Liver (tissue), 9 donors: Measurements from ENCODE around the gene CHM. TPM values are rescaled to one million over a fixed set of nuclear protein-coding genes. Genes with fewer than 3 reads are reported as not detected.

Experiments
- DNase-seq: peaks from one replicate; pipeline ENCODE4 v3.0.0-alpha.2; 2017; ENCODE audit warnings: low spot score
- H3K27ac ChIP-seq, 2 donors: one replicate each; pipeline ENCODE4 v1.7.0; 2013; ENCODE audit warnings: inconsistent platforms in 2 of 2, low read length in 2 of 2, control low read depth in 1 of 2, low read depth in 1 of 2, mild to moderate bottlenecking in 1 of 2
- H3K27me3 ChIP-seq, 4 donors: one replicate each; pipeline versions ENCODE4 v1.6.1 to v1.7.0; 2013; ENCODE audit warnings: low read length in 3 of 4, inconsistent platforms in 1 of 4, mild to moderate bottlenecking in 1 of 4, moderate library complexity in 1 of 4; ENCODE audit not compliant: control insufficient read depth in 4 of 4, insufficient read depth in 4 of 4
- H3K36me3 ChIP-seq, 4 donors: one replicate each; pipeline versions ENCODE4 v1.6.1 to v1.7.0; 2013; ENCODE audit warnings: low read length in 3 of 4, mild to moderate bottlenecking in 3 of 4, low read depth in 1 of 4, moderate library complexity in 1 of 4; ENCODE audit not compliant: control insufficient read depth in 4 of 4, insufficient read depth in 3 of 4
- H3K4me1 ChIP-seq, 4 donors: one replicate each; pipeline versions ENCODE4 v1.6.1 to v1.7.0; 2013; ENCODE audit warnings: low read length in 3 of 4, mild to moderate bottlenecking in 3 of 4, moderate library complexity in 1 of 4; ENCODE audit not compliant: control insufficient read depth in 4 of 4, insufficient read depth in 4 of 4
- H3K4me3 ChIP-seq, 3 donors: one replicate each; pipeline versions ENCODE4 v1.6.1 to v1.7.0; 2013; ENCODE audit warnings: low read length in 3 of 3, control low read depth in 1 of 3, low read depth in 1 of 3, mild to moderate bottlenecking in 1 of 3
- H3K9ac ChIP-seq, 2 donors: one replicate each; pipeline ENCODE4 v1.7.0; 2013; ENCODE audit warnings: low read length in 2 of 2, mild to moderate bottlenecking in 2 of 2, moderate library complexity in 2 of 2, control low read depth in 1 of 2, low read depth in 1 of 2
- H3K9me3 ChIP-seq, 4 donors: one replicate each; pipeline versions ENCODE4 v1.6.1 to v1.7.0; 2013; ENCODE audit warnings: low read length in 3 of 4; ENCODE audit not compliant: control insufficient read depth in 4 of 4
- ATF3 ChIP-seq: IDR thresholded peaks from 2 replicates; pipeline ENCODE4 v1.6.1; 2016; ENCODE audit warnings: antibody characterized with exemption
- CTCF ChIP-seq: fragments of 150-350 bp; IDR thresholded peaks from 2 replicates; pipeline ENCODE4 v1.5.1; 2017; ENCODE audit warnings: improper control_type of control experiment, low read depth, low read length; ENCODE audit not compliant: missing input control
- EGR1 ChIP-seq, 2 donors: IDR thresholded peaks; 2 replicates each; pipeline ENCODE4 v1.6.1; 2016 to 2018; ENCODE audit warnings: antibody characterized with exemption in 2 of 2, low read depth in 2 of 2
- FOXA2 ChIP-seq: IDR thresholded peaks from 2 replicates; pipeline ENCODE4 v1.6.1; 2016; ENCODE audit warnings: antibody characterized with exemption
- GABPA ChIP-seq, 2 donors: IDR thresholded peaks in 1 of 2; conservative IDR thresholded peaks in 1 of 2; 2 replicates each; pipeline ENCODE4 v1.6.1; 2016; ENCODE audit warnings: antibody characterized with exemption in 2 of 2, mild to moderate bottlenecking in 1 of 2, moderate library complexity in 1 of 2
- HNF4A ChIP-seq, 2 donors: conservative IDR thresholded peaks; 2 replicates each; pipeline ENCODE4 v1.6.1; 2016; ENCODE audit warnings: antibody characterized with exemption in 2 of 2, mild to moderate bottlenecking in 2 of 2
- HNF4G ChIP-seq: IDR thresholded peaks from 2 replicates; pipeline ENCODE4 v1.6.1; 2016; ENCODE audit warnings: antibody characterized with exemption
- JUND ChIP-seq, 2 donors: IDR thresholded peaks; 2 replicates each; pipeline ENCODE4 v1.6.1; 2016; ENCODE audit warnings: antibody characterized with exemption in 2 of 2
- MAX ChIP-seq: IDR thresholded peaks from 2 replicates; pipeline ENCODE4 v1.6.1; 2016; ENCODE audit warnings: antibody characterized with exemption
- NR2F2 ChIP-seq: IDR thresholded peaks from 2 replicates; pipeline ENCODE4 v1.6.1; 2016; ENCODE audit warnings: antibody characterized with exemption
- RAD21 ChIP-seq, 2 donors: IDR thresholded peaks; 2 replicates each; pipeline ENCODE4 v1.6.1; 2016; ENCODE audit warnings: antibody characterized with exemption in 2 of 2, mild to moderate bottlenecking in 2 of 2
- REST ChIP-seq: IDR thresholded peaks from 2 replicates; pipeline ENCODE4 v1.6.1; 2016; ENCODE audit warnings: antibody characterized with exemption, mild to moderate bottlenecking
- RXRA ChIP-seq, 2 donors: IDR thresholded peaks; 2 replicates each; pipeline ENCODE4 v1.6.1; 2017 to 2018; ENCODE audit warnings: antibody characterized with exemption in 2 of 2, mild to moderate bottlenecking in 1 of 2
- SP1 ChIP-seq: IDR thresholded peaks from 2 replicates; pipeline ENCODE4 v1.6.1; 2018; ENCODE audit warnings: antibody characterized with exemption, mild to moderate bottlenecking
- TAF1 ChIP-seq: conservative IDR thresholded peaks from 2 replicates; pipeline ENCODE4 v1.6.1; 2016; ENCODE audit warnings: antibody characterized with exemption, mild to moderate bottlenecking
- YY1 ChIP-seq: IDR thresholded peaks from 2 replicates; pipeline ENCODE4 v1.6.1; 2016; ENCODE audit warnings: antibody characterized with exemption, mild to moderate bottlenecking
- ZBTB33 ChIP-seq: IDR thresholded peaks from 2 replicates; pipeline ENCODE4 v1.6.1; 2016; ENCODE audit warnings: antibody characterized with exemption
- WGBS: extraction: QIAGEN DNeasy Blood & Tissue Kit; methylation state at CpG from one replicate; pipeline ENCODE4 v1.1.7; 2013; 5-methylcytosine and 5-hydroxymethylcytosine counted together
- polyA plus RNA-seq, 2 donors: library from polyadenylated mRNA; stranded (reverse) in 1 of 2; unstranded in 1 of 2; fragments of 200-250 nt in 1 of 2; fragments of >200 nt in 1 of 2; fragmentation: Nextera tagmentation in 1 of 2; extraction: Ambion mirVana in 1 of 2; gene quantifications; one replicate each; pipeline versions ENCODE4 v1.2.1 to v1.2.3, GENCODE V29; 2013 to 2015
- total RNA-seq, 2 donors: library from RNA; depleted of rRNA; stranded (reverse); fragments of >200 nt; gene quantifications; one replicate each; pipeline ENCODE4 v1.2.3, GENCODE V29; 2014
- donor health status: healthy.
- donor health status: healthy.
- donor health status: healthy.
- donor health status: healthy.
- donor health status: healthy.

CHM gene
- total and polyA plus RNA-seq, 4 donors: 5.1 to 8.1 (median 6.4) TPM

GRCh38 chrX:86044216-86044615 is 3.1 kb downstream of the CHM start:
- Histone ChIP-seq H3K9ac (no peak overlapping the region), H3K36me3 (no peaks in the 10 kb centered on the region), H3K27me3 (no peaks in the 10 kb centered on the region), H3K4me3 (no peak overlapping the region), H3K4me1 (peaks cover 6 to 19% (median 13%) of the 10 kb centered on the region in 4 donors), H3K9me3 (no peaks in the 10 kb centered on the region), H3K27ac (no peak overlapping the region)
- TF ChIP-seq GABPA (IDR thresholded peaks at IDR 0.05 in 1 of 2, conservative IDR thresholded peaks at IDR 0.05 in 1 of 2) (no peak), ATF3 (no peak), ZBTB33 (no peak), JUND (IDR thresholded peaks at IDR 0.05) (no peak), TAF1 (no peak), NR2F2 (no peak), RAD21 (IDR thresholded peaks at IDR 0.05) (no peak), CTCF (no peak), MAX (no peak), REST (no peak)
- no peak for DNase-seq

- Histone ChIP-seq H3K4me1 (peaks cover 3 to 11% (median 7%) of the 10 kb centered on the region in 4 donors), H3K27ac (peak overlapping the region; percentile 7 to 53), H3K27me3 (no peaks in the 10 kb centered on the region), H3K4me3 (no peak overlapping the region), H3K9me3 (no peaks in the 10 kb centered on the region), H3K36me3 (no peaks in the 10 kb centered on the region), H3K9ac (no peak overlapping the region)
- peak; percentile 30 for DNase-seq
- 53% methylated on average over 21 of the region's 21 CpGs for WGBS
- TF ChIP-seq CTCF (no peak), ZBTB33 (no peak), FOXA2 (no peak), HNF4G (peak; percentile 27), YY1 (no peak), SP1 (peak; percentile 75), GABPA (IDR thresholded peaks at IDR 0.05 in 1 of 2, conservative IDR thresholded peaks at IDR 0.05 in 1 of 2) (no peak), NR2F2 (no peak), HNF4A (conservative IDR thresholded peaks at IDR 0.05) (peak; percentile 65 to 75), EGR1 (IDR thresholded peaks at IDR 0.05; ENCODE audit: low read depth in 2 of 2) (no peak), JUND (IDR thresholded peaks at IDR 0.05) (no peak), RXRA (IDR thresholded peaks at IDR 0.05) (peak; percentile 36 to 43), RAD21 (IDR thresholded peaks at IDR 0.05) (peak in 1 of 2 donors; percentile 18)
Measured at GRCh38 chrX:86039625-86040568, 7.5 kb downstream of the CHM start.
